ENCODE measurements around the gene BSCL2. TPM values are rescaled to one million over a fixed set of nuclear protein-coding genes. Genes with fewer than 3 reads are reported as not detected.
"Not testable (repeated sequence)": the region's sequence is repeated elsewhere in the genome, so short reads cannot be mapped to it uniquely, and the experiment has no call there.

BSCL2 gene
- total and polyA plus RNA-seq, 2 donors, result 29.3 to 76.6 TPM

GRCh38 chr11:62703921-62704320, 3.3 kb downstream of the BSCL2 start:
- 97% methylated on average over 4 of the region's 4 CpGs for WGBS
- not testable (repeated sequence) for H3K27me3 ChIP-seq (ENCODE audit: control insufficient read depth in 2 of 2, insufficient read depth in 1 of 2, low read length in 1 of 2); H3K4me3 ChIP-seq (ENCODE audit: low read length in 2 of 2); DNase-seq (ENCODE audit: low read depth in 6 of 9, low spot score in 9 of 9); H3K9me3 ChIP-seq (ENCODE audit: control insufficient read depth in 2 of 2, insufficient read depth in 1 of 2, low read length in 1 of 2); H3K27ac ChIP-seq (ENCODE audit: low read depth in 1 of 2, low read length in 1 of 2)
- Histone ChIP-seq H3K4me1 (ENCODE audit: control insufficient read depth in 2 of 2, insufficient read depth in 2 of 2, low read length in 2 of 2) (peaks cover 18 to 36% of the 10 kb centered on the region in 2 donors), H3K36me3 (ENCODE audit: control insufficient read depth in 2 of 2, insufficient read depth in 2 of 2, low read length in 1 of 2) (peaks cover 9 to 12% of the 10 kb centered on the region in 2 donors)

GRCh38 chr11:62702246-62702645, 5.0 kb downstream of the BSCL2 start:
- peaks cover 7 to 20% of the 10 kb centered on the region in 2 donors for H3K4me1 ChIP-seq (ENCODE audit: control insufficient read depth in 2 of 2, insufficient read depth in 2 of 2, low read length in 2 of 2)
- H3K4me3 ChIP-seq (ENCODE audit: low read length in 2 of 2), result no peak overlapping the region
- no peaks in the 10 kb centered on the region for H3K9me3 ChIP-seq (ENCODE audit: control insufficient read depth in 2 of 2, insufficient read depth in 1 of 2, low read length in 1 of 2)
- H3K36me3 ChIP-seq (ENCODE audit: control insufficient read depth in 2 of 2, insufficient read depth in 2 of 2, low read length in 1 of 2), result peaks cover 9 to 12% of the 10 kb centered on the region in 2 donors
- no peak overlapping the region for H3K27ac ChIP-seq (ENCODE audit: low read depth in 1 of 2, low read length in 1 of 2)
- no peak for DNase-seq (ENCODE audit: low read depth in 6 of 9, low spot score in 9 of 9)
- WGBS, result 94% methylated on average over 11 of the region's 11 CpGs
- H3K27me3 ChIP-seq (ENCODE audit: control insufficient read depth in 2 of 2, insufficient read depth in 1 of 2, low read length in 1 of 2), result no peaks in the 10 kb centered on the region

GRCh38 chr11:62694455-62695167, 12.6 kb downstream of the BSCL2 start:
- 71% methylated on average over 14 of the region's 14 CpGs for WGBS
- H3K9me3 ChIP-seq (ENCODE audit: control insufficient read depth in 2 of 2, insufficient read depth in 1 of 2, low read length in 1 of 2), result no peaks in the 10 kb centered on the region
- no peaks in the 10 kb centered on the region for H3K4me1 ChIP-seq (ENCODE audit: control insufficient read depth in 2 of 2, insufficient read depth in 2 of 2, low read length in 2 of 2)
- DNase-seq (ENCODE audit: low read depth in 6 of 9, low spot score in 9 of 9), result peak in 7 of 9 donors; percentile 41 to 85 (median 73)
- H3K4me3 ChIP-seq (ENCODE audit: low read length in 2 of 2), result no peak overlapping the region
- no peak overlapping the region for H3K27ac ChIP-seq (ENCODE audit: low read depth in 1 of 2, low read length in 1 of 2)
- H3K36me3 ChIP-seq (ENCODE audit: control insufficient read depth in 2 of 2, insufficient read depth in 2 of 2, low read length in 1 of 2), result peaks cover 38 to 43% of the 10 kb centered on the region in 2 donors
- H3K27me3 ChIP-seq (ENCODE audit: control insufficient read depth in 2 of 2, insufficient read depth in 1 of 2, low read length in 1 of 2), result peaks cover 0 to 2% of the 10 kb centered on the region in 2 donors

GRCh38 chr11:62693624-62694023, 13.6 kb downstream of the BSCL2 start:
- not testable (repeated sequence) for H3K9me3 ChIP-seq (ENCODE audit: control insufficient read depth in 2 of 2, insufficient read depth in 1 of 2, low read length in 1 of 2); DNase-seq (ENCODE audit: low read depth in 6 of 9, low spot score in 9 of 9); H3K4me3 ChIP-seq (ENCODE audit: low read length in 2 of 2); H3K27ac ChIP-seq (ENCODE audit: low read depth in 1 of 2, low read length in 1 of 2); H3K4me1 ChIP-seq (ENCODE audit: control insufficient read depth in 2 of 2, insufficient read depth in 2 of 2, low read length in 2 of 2)
- peaks cover 40 to 44% of the 10 kb centered on the region in 2 donors for H3K36me3 ChIP-seq (ENCODE audit: control insufficient read depth in 2 of 2, insufficient read depth in 2 of 2, low read length in 1 of 2)
- peaks cover 3 to 12% of the 10 kb centered on the region in 2 donors for H3K27me3 ChIP-seq (ENCODE audit: control insufficient read depth in 2 of 2, insufficient read depth in 1 of 2, low read length in 1 of 2)
- WGBS, result 75% methylated on average over 4 of the region's 4 CpGs

- H3K27me3 ChIP-seq (ENCODE audit: control insufficient read depth in 2 of 2, insufficient read depth in 1 of 2, low read length in 1 of 2), result peaks cover 18 to 34% of the 10 kb centered on the region in 2 donors
- H3K9me3 ChIP-seq (ENCODE audit: control insufficient read depth in 2 of 2, insufficient read depth in 1 of 2, low read length in 1 of 2), result no peaks in the 10 kb centered on the region
- peaks cover 40 to 44% of the 10 kb centered on the region in 2 donors for H3K36me3 ChIP-seq (ENCODE audit: control insufficient read depth in 2 of 2, insufficient read depth in 2 of 2, low read length in 1 of 2)
- DNase-seq (ENCODE audit: low read depth in 6 of 9, low spot score in 9 of 9), result no peak
- H3K4me1 ChIP-seq (ENCODE audit: control insufficient read depth in 2 of 2, insufficient read depth in 2 of 2, low read length in 2 of 2), result peaks cover 0 to 4% of the 10 kb centered on the region in 2 donors
- no peak within 1 kb of the TSS for H3K4me3 ChIP-seq (ENCODE audit: low read length in 2 of 2)
- H3K27ac ChIP-seq (ENCODE audit: low read depth in 1 of 2, low read length in 1 of 2), result no peak within 1 kb of the TSS
- WGBS, result 95% methylated on average over 11 of the region's 11 CpGs
Measured at GRCh38 chr11:62689421-62690183, 17.6 kb downstream of the BSCL2 start, which contains the start of gene LRRN4CL. TSS of gene LRRN4CL (minus strand) at chr11:62689530. CDS start at chr11:62688508, 1,022 bp downstream.

GRCh38 chr11:62688491-62688890, 18.7 kb downstream of the BSCL2 start:
- peaks cover 0 to 4% of the 10 kb centered on the region in 2 donors for H3K4me1 ChIP-seq (ENCODE audit: control insufficient read depth in 2 of 2, insufficient read depth in 2 of 2, low read length in 2 of 2)
- no peaks in the 10 kb centered on the region for H3K9me3 ChIP-seq (ENCODE audit: control insufficient read depth in 2 of 2, insufficient read depth in 1 of 2, low read length in 1 of 2)
- peaks cover 18 to 34% of the 10 kb centered on the region in 2 donors for H3K27me3 ChIP-seq (ENCODE audit: control insufficient read depth in 2 of 2, insufficient read depth in 1 of 2, low read length in 1 of 2)
- DNase-seq (ENCODE audit: low read depth in 6 of 9, low spot score in 9 of 9), result no peak
- WGBS, result 90% methylated on average over 1 of the region's 1 CpG
- peaks cover 39% of the 10 kb centered on the region in 2 donors for H3K36me3 ChIP-seq (ENCODE audit: control insufficient read depth in 2 of 2, insufficient read depth in 2 of 2, low read length in 1 of 2)
- no peak overlapping the region for H3K4me3 ChIP-seq (ENCODE audit: low read length in 2 of 2)
- H3K27ac ChIP-seq (ENCODE audit: low read depth in 1 of 2, low read length in 1 of 2), result no peak overlapping the region

GRCh38 chr11:62687508-62688396, 19.5 kb downstream of the BSCL2 start:
- Histone ChIP-seq H3K36me3 (ENCODE audit: control insufficient read depth in 2 of 2, insufficient read depth in 2 of 2, low read length in 1 of 2) (peaks cover 31% of the 10 kb centered on the region in 2 donors), H3K4me1 (ENCODE audit: control insufficient read depth in 2 of 2, insufficient read depth in 2 of 2, low read length in 2 of 2) (peaks cover 0 to 4% of the 10 kb centered on the region in 2 donors), H3K27ac (ENCODE audit: low read depth in 1 of 2, low read length in 1 of 2) (no peak overlapping the region), H3K4me3 (ENCODE audit: low read length in 2 of 2) (no peak overlapping the region), H3K27me3 (ENCODE audit: control insufficient read depth in 2 of 2, insufficient read depth in 1 of 2, low read length in 1 of 2) (peaks cover 18 to 34% of the 10 kb centered on the region in 2 donors), H3K9me3 (ENCODE audit: control insufficient read depth in 2 of 2, insufficient read depth in 1 of 2, low read length in 1 of 2) (no peaks in the 10 kb centered on the region)
- no peak for DNase-seq (ENCODE audit: low read depth in 6 of 9, low spot score in 9 of 9)
- WGBS, result 38% methylated on average over 74 of the region's 74 CpGs

- Histone ChIP-seq H3K36me3 (ENCODE audit: control insufficient read depth in 2 of 2, insufficient read depth in 2 of 2, low read length in 1 of 2) (peaks cover 2 to 4% of the 10 kb centered on the region in 2 donors), H3K27ac (ENCODE audit: low read depth in 1 of 2, low read length in 1 of 2) (no peak overlapping the region), H3K27me3 (ENCODE audit: control insufficient read depth in 2 of 2, insufficient read depth in 1 of 2, low read length in 1 of 2) (peaks cover 5 to 12% of the 10 kb centered on the region in 2 donors), H3K4me1 (ENCODE audit: control insufficient read depth in 2 of 2, insufficient read depth in 2 of 2, low read length in 2 of 2) (peaks cover 7 to 21% of the 10 kb centered on the region in 2 donors), H3K9me3 (ENCODE audit: control insufficient read depth in 2 of 2, insufficient read depth in 1 of 2, low read length in 1 of 2) (no peaks in the 10 kb centered on the region), H3K4me3 (ENCODE audit: low read length in 2 of 2) (no peak overlapping the region)
- no peak for DNase-seq (ENCODE audit: low read depth in 6 of 9, low spot score in 9 of 9)
- WGBS, result 97% methylated on average over 7 of the region's 7 CpGs
Measured at GRCh38 chr11:62682518-62682917, 24.7 kb downstream of the BSCL2 start.
